Lower leg skin (tissue), 4 donors: Measurements from ENCODE around the gene KEL. TPM values are rescaled to one million over a fixed set of nuclear protein-coding genes. Genes with fewer than 3 reads are reported as not detected.

Source experiments
- DNase-seq, 2 donors: peaks; one replicate each; pipeline ENCODE4 v3.0.0-alpha.2; 2019; ENCODE audit warnings: low spot score in 2 of 2
- H3K4me3 ChIP-seq: fragments of 200-600 bp; sonication (generic); 2 replicates; pipeline ENCODE4 v1.5.1; 2017; ENCODE audit warnings: mild to moderate bottlenecking, low read depth; ENCODE audit not compliant: poor library complexity, severe bottlenecking
- CTCF ChIP-seq, 3 donors: fragments of 450-650 bp; IDR thresholded peaks; one replicate each; pipeline ENCODE4 v1.5.1; 2016; ENCODE audit warnings: antibody characterized with exemption in 3 of 3, mild to moderate bottlenecking in 3 of 3, moderate library complexity in 2 of 3
- POLR2A ChIP-seq, 2 donors: fragments of 450-650 bp; IDR thresholded peaks; one replicate each; pipeline ENCODE4 v1.6.1; 2016 to 2017; ENCODE audit warnings: antibody characterized with exemption in 2 of 2, mild to moderate bottlenecking in 1 of 2, moderate library complexity in 1 of 2
- WGBS, 2 donors: methylation state at CpG; one replicate each; pipeline ENCODE4 v1.1.5; 2018; 5-methylcytosine and 5-hydroxymethylcytosine counted together
- intact Hi-C: fragments of 100-400 bp; cut with DNase I; formaldehyde crosslinking; loops from one replicate; pipeline ENCODE4 v1.15.0; 2023; ENCODE audit warnings: low total_unique reads
- total RNA-seq, 4 donors: library from RNA; depleted of rRNA; stranded (reverse); fragments of >200 nt; gene quantifications; one replicate each; pipeline ENCODE4 v1.1.0, GENCODE V29; 2016

Gene KEL
- total RNA-seq, 4 donors from 2014 or later = 0.08 to 0.58 (median 0.47) TPM; not detected in 1

GRCh38 chr7:142933624-142934023, 28.5 kb downstream of the KEL start, which contains the start of gene TRPV5:
TSS of gene TRPV5 (minus strand) at chr7:142933746. CDS start at chr7:142933459, 287 bp downstream.
- no peak within 1 kb of the TSS for H3K4me3 ChIP-seq
- peak in 1 of 2 donors; percentile 59 for DNase-seq
- intact Hi-C loops = no loop called here
- TF ChIP-seq POLR2A (IDR thresholded peaks at IDR 0.05) (no peak), CTCF (IDR thresholded peaks at IDR 0.05) (no peak)
- WGBS, 2 donors = 74 to 79% methylated on average over 4 of the region's 4 CpGs

- 87 to 90% methylated on average over 7 of the region's 7 CpGs for WGBS, 2 donors
- no peak for TF ChIP-seq POLR2A (IDR thresholded peaks at IDR 0.05)
- no peak for TF ChIP-seq CTCF (IDR thresholded peaks at IDR 0.05)
Measured at GRCh38 chr7:142933092-142933475, 29.1 kb downstream of the KEL start.

GRCh38 chr7:142932386-142933091, 29.6 kb downstream of the KEL start:
- TF ChIP-seq CTCF (IDR thresholded peaks at IDR 0.05) (no peak), POLR2A (IDR thresholded peaks at IDR 0.05) (no peak)
- WGBS, 2 donors = 65 to 80% methylated on average over 5 of the region's 5 CpGs
- H3K4me3 ChIP-seq = no peak overlapping the region
- peak in 1 of 2 donors; percentile 52 for DNase-seq
- intact Hi-C loops = no loop called here

More at GRCh38 chr7:142933092-142933475, 29.1 kb downstream of the KEL start:
- no peak overlapping the region for H3K4me3 ChIP-seq
- peak in 1 of 2 donors; percentile 56 for DNase-seq
- intact Hi-C loops = no loop called here

- no peak overlapping the region for H3K4me3 ChIP-seq
- WGBS, 2 donors = 89% methylated on average over 11 of the region's 11 CpGs
- peak in 1 of 2 donors; percentile 70 for DNase-seq
- intact Hi-C loops = no loop called here
- TF ChIP-seq CTCF (IDR thresholded peaks at IDR 0.05) (no peak), POLR2A (IDR thresholded peaks at IDR 0.05) (no peak)
Measured at GRCh38 chr7:142930126-142930730, 31.9 kb downstream of the KEL start.

- 75 to 77% methylated on average over 8 of the region's 8 CpGs for WGBS, 2 donors
- intact Hi-C loops = no loop called here
- no peak overlapping the region for H3K4me3 ChIP-seq
- TF ChIP-seq CTCF (IDR thresholded peaks at IDR 0.05) = no peak
- TF ChIP-seq POLR2A (IDR thresholded peaks at IDR 0.05) = no peak
- peak in 1 of 2 donors; percentile 62 for DNase-seq
Measured at GRCh38 chr7:142927949-142928348, 34.2 kb downstream of the KEL start.
